ENCODE results near the gene CLIC3. TPM values are rescaled to one million over a fixed set of nuclear protein-coding genes. Genes with fewer than 3 reads are reported as not detected.
A peak's percentile ranks its signal among the peaks of the same experiment; 100 is the strongest.

Gene CLIC3
- total RNA-seq, 3 donors from 2014 or later (not counting 1 experiment from before 2014, with no cell fraction given) = 144 to 286 (median 161) TPM

DNA sequence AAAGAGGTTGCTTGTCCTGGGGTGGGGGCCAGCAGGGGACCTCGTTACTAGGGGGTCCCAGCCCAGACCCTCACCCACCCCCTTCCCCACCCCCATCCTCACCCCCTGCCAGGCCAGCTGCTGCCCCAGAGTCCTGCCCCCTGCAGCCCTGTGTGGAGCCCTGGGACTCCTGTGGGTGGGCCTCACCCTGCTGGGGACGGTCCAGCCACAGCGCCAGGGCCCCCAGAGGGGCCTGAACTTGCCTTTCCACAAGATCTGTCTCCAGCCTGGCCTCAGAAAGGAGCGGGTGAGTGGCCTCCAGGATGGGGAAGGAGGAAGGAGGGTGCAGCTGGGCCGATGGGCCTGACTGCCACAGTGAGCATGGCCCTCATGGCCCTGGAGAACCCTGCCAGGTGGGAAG lies 26.6 kb downstream of the CLIC3 start:
- Histone ChIP-seq H3K4me1 (ENCODE audit: control insufficient read depth, insufficient read depth, low read length) (peaks cover 45% of the 10 kb centered on the region), H3K27me3 (ENCODE audit: control insufficient read depth, insufficient read depth, low read length) (no peaks in the 10 kb centered on the region), H3K9me3 (ENCODE audit: control insufficient read depth, insufficient read depth, low read length) (no peaks in the 10 kb centered on the region), H3K4me3 (ENCODE audit: low read length) (no peak overlapping the region), H3K27ac (ENCODE audit: low read length) (no peak overlapping the region), H3K36me3 (ENCODE audit: control insufficient read depth, insufficient read depth, low read length) (no peaks in the 10 kb centered on the region)
- ATAC-seq (no peak), DNase-seq (no peak)
- no peak overlapping the region for H3K27ac Mint-ChIP-seq
- TF ChIP-seq, protein P1, sequence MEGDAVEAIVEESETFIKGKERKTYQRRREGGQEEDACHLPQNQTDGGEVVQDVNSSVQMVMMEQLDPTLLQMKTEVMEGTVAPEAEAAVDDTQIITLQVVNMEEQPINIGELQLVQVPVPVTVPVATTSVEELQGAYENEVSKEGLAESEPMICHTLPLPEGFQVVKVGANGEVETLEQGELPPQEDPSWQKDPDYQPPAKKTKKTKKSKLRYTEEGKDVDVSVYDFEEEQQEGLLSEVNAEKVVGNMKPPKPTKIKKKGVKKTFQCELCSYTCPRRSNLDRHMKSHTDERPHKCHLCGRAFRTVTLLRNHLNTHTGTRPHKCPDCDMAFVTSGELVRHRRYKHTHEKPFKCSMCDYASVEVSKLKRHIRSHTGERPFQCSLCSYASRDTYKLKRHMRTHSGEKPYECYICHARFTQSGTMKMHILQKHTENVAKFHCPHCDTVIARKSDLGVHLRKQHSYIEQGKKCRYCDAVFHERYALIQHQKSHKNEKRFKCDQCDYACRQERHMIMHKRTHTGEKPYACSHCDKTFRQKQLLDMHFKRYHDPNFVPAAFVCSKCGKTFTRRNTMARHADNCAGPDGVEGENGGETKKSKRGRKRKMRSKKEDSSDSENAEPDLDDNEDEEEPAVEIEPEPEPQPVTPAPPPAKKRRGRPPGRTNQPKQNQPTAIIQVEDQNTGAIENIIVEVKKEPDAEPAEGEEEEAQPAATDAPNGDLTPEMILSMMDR (IDR thresholded peaks at IDR 0.05) = no peak
- H3K9me3 Mint-ChIP-seq = no peaks in the 10 kb centered on the region
- H3K4me3 Mint-ChIP-seq = no peak overlapping the region
- intact Hi-C loops (cut with micrococcal nuclease) = no loop called here
- 86% methylated on average over 4 of the region's 5 CpGs for WGBS (ENCODE audit: insufficient coverage)
- H3K4me1 Mint-ChIP-seq = peaks cover 12 to 26% of the 10 kb centered on the region in 2 donors
- H3K36me3 Mint-ChIP-seq = no peaks in the 10 kb centered on the region
- H3K27me3 Mint-ChIP-seq (ENCODE audit: low read depth in 2 of 2) = no peaks in the 10 kb centered on the region

DNA sequence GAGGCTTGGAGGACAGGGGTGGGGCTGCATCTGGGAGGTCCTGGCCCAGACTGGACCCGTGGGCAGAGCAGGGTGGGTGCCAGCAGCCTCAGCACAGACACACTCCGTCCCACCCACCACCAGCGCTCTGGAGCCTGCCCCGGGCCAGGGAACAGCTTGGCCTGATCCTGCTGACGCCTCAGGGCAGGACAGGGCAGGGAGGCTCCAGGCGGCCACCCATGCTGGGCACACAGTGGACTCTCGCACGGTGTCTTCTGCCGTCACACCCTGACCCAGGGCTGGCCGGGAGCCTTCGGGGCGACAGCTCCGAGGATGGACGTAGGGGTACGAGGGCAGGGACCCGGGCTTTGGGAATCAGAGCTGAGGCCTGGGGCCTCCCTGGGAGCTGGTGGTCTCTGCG lies 27.2 kb downstream of the CLIC3 start:
- Histone ChIP-seq H3K4me3 (ENCODE audit: low read length) (no peak overlapping the region), H3K4me1 (ENCODE audit: control insufficient read depth, insufficient read depth, low read length) (peaks cover 45% of the 10 kb centered on the region), H3K27ac (ENCODE audit: low read length) (no peak overlapping the region), H3K27me3 (ENCODE audit: control insufficient read depth, insufficient read depth, low read length) (no peaks in the 10 kb centered on the region), H3K36me3 (ENCODE audit: control insufficient read depth, insufficient read depth, low read length) (no peaks in the 10 kb centered on the region), H3K9me3 (ENCODE audit: control insufficient read depth, insufficient read depth, low read length) (no peaks in the 10 kb centered on the region)
- 89% methylated on average over 17 of the region's 17 CpGs for WGBS (ENCODE audit: insufficient coverage)
- ATAC-seq (no peak), DNase-seq (no peak)
- Mint-ChIP-seq H3K4me3 (no peak overlapping the region), H3K4me1 (peaks cover 17 to 27% of the 10 kb centered on the region in 2 donors), H3K27me3 (ENCODE audit: low read depth in 2 of 2) (no peaks in the 10 kb centered on the region), H3K27ac (no peak overlapping the region), H3K9me3 (no peaks in the 10 kb centered on the region), H3K36me3 (no peaks in the 10 kb centered on the region)
- intact Hi-C loops (cut with micrococcal nuclease) = no loop called here
- TF ChIP-seq, protein P1 (IDR thresholded peaks at IDR 0.05) = no peak

DNA sequence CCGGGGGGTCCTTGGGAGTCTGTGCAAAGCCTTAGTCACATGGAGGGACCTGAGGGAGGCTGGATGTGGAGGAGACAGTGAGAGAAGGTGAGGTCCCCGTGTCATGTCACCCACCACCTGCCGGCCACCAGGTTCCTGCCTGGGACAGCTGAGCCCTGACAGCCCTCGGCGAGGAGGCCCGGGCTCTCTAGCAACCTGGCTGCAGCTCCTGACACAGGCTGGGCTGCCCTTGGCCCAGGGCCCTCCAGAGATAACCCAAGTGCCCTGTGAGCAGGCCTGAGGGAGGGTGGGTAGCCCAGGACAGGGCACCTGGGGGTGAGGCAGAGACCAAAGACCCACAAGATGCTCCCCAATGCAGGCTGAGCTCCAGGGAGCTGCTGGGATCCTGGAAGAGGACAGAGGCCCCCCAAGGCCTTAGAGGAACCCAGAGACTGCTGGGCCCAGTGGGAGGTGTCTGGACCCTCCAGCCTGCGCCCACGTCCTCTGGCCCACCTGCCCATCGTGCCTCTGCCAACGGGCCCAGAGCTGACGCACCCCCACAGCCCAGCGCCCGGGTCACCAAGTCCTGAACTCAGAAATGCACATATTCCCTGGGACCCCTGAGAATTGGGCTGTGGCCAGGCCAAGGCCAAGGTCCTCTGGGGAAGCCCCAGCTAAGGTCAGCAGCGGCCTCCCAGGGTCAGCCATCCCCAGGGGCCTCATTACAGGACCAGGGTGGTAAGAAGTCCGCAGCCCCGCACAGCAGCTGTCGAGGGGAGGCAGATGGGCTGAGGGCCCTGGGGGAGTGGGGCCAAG lies 27.8 kb downstream of the CLIC3 start:
- Mint-ChIP-seq H3K36me3 (no peaks in the 10 kb centered on the region), H3K4me3 (peak overlapping the region; percentile 21), H3K27me3 (ENCODE audit: low read depth in 2 of 2) (no peaks in the 10 kb centered on the region), H3K27ac (no peak overlapping the region), H3K9me3 (no peaks in the 10 kb centered on the region), H3K4me1 (peaks cover 17 to 22% of the 10 kb centered on the region in 2 donors)
- Histone ChIP-seq H3K27ac (ENCODE audit: low read length) (no peak overlapping the region), H3K9me3 (ENCODE audit: control insufficient read depth, insufficient read depth, low read length) (no peaks in the 10 kb centered on the region), H3K4me3 (ENCODE audit: low read length) (no peak overlapping the region), H3K36me3 (ENCODE audit: control insufficient read depth, insufficient read depth, low read length) (no peaks in the 10 kb centered on the region), H3K27me3 (ENCODE audit: control insufficient read depth, insufficient read depth, low read length) (no peaks in the 10 kb centered on the region), H3K4me1 (ENCODE audit: control insufficient read depth, insufficient read depth, low read length) (peaks cover 45% of the 10 kb centered on the region)
- DNase-seq (no peak), ATAC-seq (no peak)
- intact Hi-C loops (cut with micrococcal nuclease) = no loop called here
- WGBS (ENCODE audit: insufficient coverage) = 91% methylated on average over 17 of the region's 17 CpGs
- TF ChIP-seq, protein P1 (IDR thresholded peaks at IDR 0.05) = no peak
